ENCODE results near the gene GNG8. TPM values are rescaled to one million over a fixed set of nuclear protein-coding genes. Genes with fewer than 3 reads are reported as not detected.

The GNG8 gene
- total and polyA plus RNA-seq, 4 experiments from 2014 or later = not detected

- intact Hi-C loops (cut with micrococcal nuclease) = loop anchor here (2.0 kb wide), 1 partner anchor 55 kb away; no protein-coding TSS in a partner anchor
- POLR2A ChIA-PET (ENCODE audit: partially characterized antibody) = interaction anchor here (0.9 to 1.5 kb wide), 4 partner anchors 45 to 58 kb away, joined by 3 to 5 read pairs (median 4); partner anchors contain the start of gene CALM3
- no peaks in the 10 kb centered on the region for H3K9me3 ChIP-seq (ENCODE audit: control insufficient read depth in 1 of 2, low read length in 2 of 2)
- Mint-ChIP-seq H3K36me3 (no peaks in the 10 kb centered on the region), H3K9me3 (no peaks in the 10 kb centered on the region), H3K27ac (peak overlapping the region in 6 of 7 donors; percentile 1 to 94 (median 52)), H3K4me3 (peak overlapping the region; percentile 65 to 86 (median 70)), H3K4me1 (peaks cover 10 to 31% (median 15%) of the 10 kb centered on the region in 4 donors), H3K27me3 (peaks cover 16 to 24% of the 10 kb centered on the region in 2 donors)
- CTCF ChIA-PET (ENCODE audit: partially characterized antibody) = interaction anchor here (0.5 kb wide), 1 partner anchor 99 kb away, joined by 3 read pairs; no protein-coding TSS in a partner anchor
- H3K27ac ChIP-seq (ENCODE audit: low read depth, low read length) = no peak overlapping the region
- H3K4me3 ChIP-seq (ENCODE audit: low read length in 2 of 2) = no peak overlapping the region
- H3K27me3 ChIP-seq (ENCODE audit: insufficient read depth, low read length) = peaks cover 18% of the 10 kb centered on the region
- H3K4me1 ChIP-seq (ENCODE audit: insufficient read depth, low read length) = peaks cover 27% of the 10 kb centered on the region
- peak in 1 of 5 donors; percentile 10 for DNase-seq
- no peaks in the 10 kb centered on the region for H3K36me3 ChIP-seq (ENCODE audit: insufficient read depth, low read length)
Measured at GRCh38 chr19:46659151-46660007, 23.4 kb upstream of the GNG8 start.

- Mint-ChIP-seq H3K4me1 (peaks cover 6 to 23% (median 9%) of the 10 kb centered on the region in 4 donors), H3K9me3 (no peaks in the 10 kb centered on the region), H3K27me3 (peaks cover 22 to 36% of the 10 kb centered on the region in 2 donors)
Measured at GRCh38 chr19:46656541-46656940, 20.5 kb upstream of the GNG8 start.

GRCh38 chr19:46654621-46655152 is 18.7 kb upstream of the GNG8 start:
- peaks cover 1 to 9% (median 5%) of the 10 kb centered on the region in 4 donors for H3K4me1 Mint-ChIP-seq
- intact Hi-C loops (cut with micrococcal nuclease) = no loop called here
- Histone ChIP-seq H3K4me3 (ENCODE audit: low read length in 2 of 2) (no peak overlapping the region), H3K27ac (ENCODE audit: low read depth, low read length) (no peak overlapping the region), H3K9me3 (ENCODE audit: control insufficient read depth in 1 of 2, low read length in 2 of 2) (no peaks in the 10 kb centered on the region), H3K27me3 (ENCODE audit: insufficient read depth, low read length) (peaks cover 21% of the 10 kb centered on the region), H3K36me3 (ENCODE audit: insufficient read depth, low read length) (no peaks in the 10 kb centered on the region), H3K4me1 (ENCODE audit: insufficient read depth, low read length) (peaks cover 5% of the 10 kb centered on the region)
- H3K4me3 Mint-ChIP-seq = no peak overlapping the region
- H3K27ac Mint-ChIP-seq = no peak overlapping the region
- ChIA-PET CTCF (ENCODE audit: partially characterized antibody) (interaction anchor here (1.3 kb wide), 1 partner anchor 41 kb away, joined by 3 read pairs; no protein-coding TSS in a partner anchor), POLR2A (ENCODE audit: partially characterized antibody) (no interaction called here)
- peaks cover 0 to 4% (median 0%) of the 10 kb centered on the region in 8 donors for H3K9me3 Mint-ChIP-seq
- H3K27me3 Mint-ChIP-seq = peaks cover 29 to 42% of the 10 kb centered on the region in 2 donors
- no peak for DNase-seq
- no peaks in the 10 kb centered on the region for H3K36me3 Mint-ChIP-seq

More at GRCh38 chr19:46656541-46656940, 20.5 kb upstream of the GNG8 start:
- H3K4me3 ChIP-seq (ENCODE audit: low read length in 2 of 2) = no peak overlapping the region
- peak overlapping the region in 1 of 7 donors; percentile 20 for H3K27ac Mint-ChIP-seq
- no peak overlapping the region for H3K4me3 Mint-ChIP-seq
- H3K27ac ChIP-seq (ENCODE audit: low read depth, low read length) = no peak overlapping the region
- no peaks in the 10 kb centered on the region for H3K36me3 Mint-ChIP-seq
- H3K27me3 ChIP-seq (ENCODE audit: insufficient read depth, low read length) = peaks cover 24% of the 10 kb centered on the region
- no peaks in the 10 kb centered on the region for H3K36me3 ChIP-seq (ENCODE audit: insufficient read depth, low read length)
- intact Hi-C loops (cut with micrococcal nuclease) = no loop called here
- ChIA-PET POLR2A (ENCODE audit: partially characterized antibody) (interaction anchor here (1.9 kb wide), 1 partner anchor 56 kb away, joined by 5 read pairs; the partner anchor contains the start of gene CALM3), CTCF (ENCODE audit: partially characterized antibody) (no interaction called here)
- DNase-seq = no peak
- H3K4me1 ChIP-seq (ENCODE audit: insufficient read depth, low read length) = peaks cover 19% of the 10 kb centered on the region
- H3K9me3 ChIP-seq (ENCODE audit: control insufficient read depth in 1 of 2, low read length in 2 of 2) = no peaks in the 10 kb centered on the region

GRCh38 chr19:46650445-46650844 is 14.4 kb upstream of the GNG8 start:
- intact Hi-C loops (cut with micrococcal nuclease) = no loop called here
- Histone ChIP-seq H3K36me3 (ENCODE audit: insufficient read depth, low read length) (no peaks in the 10 kb centered on the region), H3K27me3 (ENCODE audit: insufficient read depth, low read length) (peaks cover 23% of the 10 kb centered on the region), H3K27ac (ENCODE audit: low read depth, low read length) (no peak overlapping the region), H3K9me3 (ENCODE audit: control insufficient read depth in 1 of 2, low read length in 2 of 2) (no peaks in the 10 kb centered on the region), H3K4me1 (ENCODE audit: insufficient read depth, low read length) (no peaks in the 10 kb centered on the region), H3K4me3 (ENCODE audit: low read length in 2 of 2) (no peak overlapping the region)
- Mint-ChIP-seq H3K27ac (no peak overlapping the region), H3K4me1 (peaks cover 6 to 10% (median 6%) of the 10 kb centered on the region in 4 donors), H3K4me3 (peak overlapping the region in 2 of 8 donors; percentile 36 to 46), H3K9me3 (peaks cover 0 to 21% (median 11%) of the 10 kb centered on the region in 8 donors), H3K27me3 (peaks cover 38 to 48% of the 10 kb centered on the region in 2 donors), H3K36me3 (peaks cover 0 to 1% of the 10 kb centered on the region in 2 donors)
- ChIA-PET POLR2A (ENCODE audit: partially characterized antibody) (no interaction called here), CTCF (ENCODE audit: partially characterized antibody) (interaction anchor here (1.0 kb wide), 1 partner anchor 12 kb away, joined by 3 read pairs; no protein-coding TSS in a partner anchor)
- DNase-seq = no peak

- CTCF ChIA-PET (ENCODE audit: partially characterized antibody) = interaction anchor here (1.0 kb wide), 1 partner anchor 13 kb away, joined by 3 read pairs; no protein-coding TSS in a partner anchor
- H3K9me3 Mint-ChIP-seq = peaks cover 0 to 21% (median 11%) of the 10 kb centered on the region in 8 donors
- peak overlapping the region in 2 of 8 donors; percentile 21 to 76 for H3K4me3 Mint-ChIP-seq
- DNase-seq = no peak
- intact Hi-C loops (cut with micrococcal nuclease) = no loop called here
- no peak overlapping the region for H3K27ac ChIP-seq (ENCODE audit: low read depth, low read length)
- H3K36me3 Mint-ChIP-seq = peaks cover 0 to 1% of the 10 kb centered on the region in 2 donors
- H3K9me3 ChIP-seq (ENCODE audit: control insufficient read depth in 1 of 2, low read length in 2 of 2) = no peaks in the 10 kb centered on the region
- POLR2A ChIA-PET (ENCODE audit: partially characterized antibody) = no interaction called here
- peaks cover 6 to 10% (median 6%) of the 10 kb centered on the region in 4 donors for H3K4me1 Mint-ChIP-seq
- H3K36me3 ChIP-seq (ENCODE audit: insufficient read depth, low read length) = no peaks in the 10 kb centered on the region
- peaks cover 23% of the 10 kb centered on the region for H3K27me3 ChIP-seq (ENCODE audit: insufficient read depth, low read length)
- peaks cover 33 to 42% of the 10 kb centered on the region in 2 donors for H3K27me3 Mint-ChIP-seq
- H3K4me1 ChIP-seq (ENCODE audit: insufficient read depth, low read length) = no peaks in the 10 kb centered on the region
- no peak overlapping the region for H3K4me3 ChIP-seq (ENCODE audit: low read length in 2 of 2)
- H3K27ac Mint-ChIP-seq = no peak overlapping the region
Measured at GRCh38 chr19:46648961-46649960, 13.3 kb upstream of the GNG8 start.

GRCh38 chr19:46648060-46648960 is 12.3 kb upstream of the GNG8 start:
- peaks cover 6 to 10% (median 6%) of the 10 kb centered on the region in 4 donors for H3K4me1 Mint-ChIP-seq
- no peak overlapping the region for H3K27ac ChIP-seq (ENCODE audit: low read depth, low read length)
- no peak overlapping the region for H3K4me3 ChIP-seq (ENCODE audit: low read length in 2 of 2)
- H3K9me3 ChIP-seq (ENCODE audit: control insufficient read depth in 1 of 2, low read length in 2 of 2) = no peaks in the 10 kb centered on the region
- no peaks in the 10 kb centered on the region for H3K36me3 ChIP-seq (ENCODE audit: insufficient read depth, low read length)
- peaks cover 23% of the 10 kb centered on the region for H3K27me3 ChIP-seq (ENCODE audit: insufficient read depth, low read length)
- ChIA-PET POLR2A (ENCODE audit: partially characterized antibody) (no interaction called here), CTCF (ENCODE audit: partially characterized antibody) (interaction anchor here (0.5 to 1.0 kb wide), 2 partner anchors 13 to 949 kb away, joined by 3 to 4 read pairs; partner anchors contain the start of gene DACT3)
- peaks cover 0 to 21% (median 11%) of the 10 kb centered on the region in 8 donors for H3K9me3 Mint-ChIP-seq
- H3K27ac Mint-ChIP-seq = peak overlapping the region in 3 of 7 donors; percentile 26 to 42 (median 35)
- peak overlapping the region in 7 of 8 donors; percentile 21 to 57 (median 52) for H3K4me3 Mint-ChIP-seq
- peak in 1 of 5 donors; percentile 18 for DNase-seq
- peaks cover 29 to 39% of the 10 kb centered on the region in 2 donors for H3K27me3 Mint-ChIP-seq
- intact Hi-C loops (cut with micrococcal nuclease) = no loop called here
- peaks cover 0 to 1% of the 10 kb centered on the region in 2 donors for H3K36me3 Mint-ChIP-seq
- no peaks in the 10 kb centered on the region for H3K4me1 ChIP-seq (ENCODE audit: insufficient read depth, low read length)

Measured in CD4-positive, alpha-beta memory T cell (primary cell).